ENCODE data around the gene MERTK. TPM values are rescaled to one million over a fixed set of nuclear protein-coding genes. Genes with fewer than 3 reads are reported as not detected.
"Not testable (repeated sequence)": the region's sequence is repeated elsewhere in the genome, so short reads cannot be mapped to it uniquely, and the experiment has no call there.

MERTK gene
- polyA plus RNA-seq, 12 donors, result 2.4 to 9.1 (median 4.3) TPM; not detected in 1

GRCh38 chr2:111909079-111909478 lies 10.7 kb downstream of the MERTK start:
- DNase-seq, result no peak

GRCh38 chr2:111909997-111910396 lies 11.6 kb downstream of the MERTK start:
- not testable (repeated sequence) for DNase-seq

GRCh38 chr2:111910609-111911277 lies 12.3 kb downstream of the MERTK start:
- no peak for DNase-seq

- not testable (repeated sequence) for DNase-seq
Observed at GRCh38 chr2:111911295-111911977, 13.0 kb downstream of the MERTK start.

- no peak for DNase-seq
Observed at GRCh38 chr2:111912547-111912946, 14.1 kb downstream of the MERTK start.

GRCh38 chr2:111917106-111917505 lies 18.7 kb downstream of the MERTK start:
- DNase-seq, result no peak

- DNase-seq, result peak; percentile 85
Observed at GRCh38 chr2:111918383-111918806, 20.0 kb downstream of the MERTK start.

- DNase-seq, result no peak
Observed at GRCh38 chr2:111919365-111919764, 21.0 kb downstream of the MERTK start.

GRCh38 chr2:111919794-111920608 lies 21.6 kb downstream of the MERTK start:
- no peak for DNase-seq

- peak; percentile 48 for DNase-seq
Observed at GRCh38 chr2:111923276-111923804, 24.9 kb downstream of the MERTK start.

GRCh38 chr2:111924617-111925107 lies 26.3 kb downstream of the MERTK start:
- no peak for DNase-seq

- no peak for DNase-seq
Observed at GRCh38 chr2:111927723-111928122, 29.3 kb downstream of the MERTK start.

- no peak for DNase-seq
Observed at GRCh38 chr2:111930409-111930808, 32.0 kb downstream of the MERTK start.

GRCh38 chr2:111930875-111931274 lies 32.5 kb downstream of the MERTK start:
- no peak for DNase-seq

- no peak for DNase-seq
Observed at GRCh38 chr2:111932841-111933291, 34.5 kb downstream of the MERTK start.

- not testable (repeated sequence) for DNase-seq
Observed at GRCh38 chr2:111933900-111934299, 35.5 kb downstream of the MERTK start.

GRCh38 chr2:111936881-111937280 lies 38.5 kb downstream of the MERTK start:
- no peak for DNase-seq

- DNase-seq, result no peak
Observed at GRCh38 chr2:111938392-111938791, 40.0 kb downstream of the MERTK start.

GRCh38 chr2:111940333-111941196 lies 42.2 kb downstream of the MERTK start:
- no peak for DNase-seq

GRCh38 chr2:111941531-111941930 lies 43.1 kb downstream of the MERTK start:
- DNase-seq, result no peak

All from muscle of arm (tissue), 12 donors.